ENCODE results near the gene TYRO3. TPM values are rescaled to one million over a fixed set of nuclear protein-coding genes. Genes with fewer than 3 reads are reported as not detected.

TYRO3 gene
- polyA plus RNA-seq: 10 to 100 TPM; 13.2 to 76.9 (median 17.5) TPM

GRCh38 chr15:41558400-41559238 is at the start of gene TYRO3:
TYRO3 (plus strand) TSS chr15:41559212; CDS start chr15:41559258, 46 bp downstream.
- 1 to 3% (median 1%) methylated on average over 32 to 81 of the region's 81 CpGs for WGBS, 3 donors

GRCh38 chr15:41510728-41511127 is 48.3 kb upstream of the TYRO3 start:
- WGBS, 3 donors: 79 to 86% (median 84%) methylated on average over 7 of the region's 7 CpGs
- H3K27ac ChIP-seq (ENCODE audit: low read depth, low read length): no peak overlapping the region

More at GRCh38 chr15:41558400-41559238, at the start of gene TYRO3:
- H3K27ac ChIP-seq (ENCODE audit: low read depth, low read length): no peak within 1 kb of the TSS

- WGBS, 3 donors: 3 to 14% (median 11%) methylated on average over 40 to 56 of the region's 56 CpGs
- no peak overlapping the region for H3K27ac ChIP-seq (ENCODE audit: low read depth, low read length)
These were observed 47.6 kb upstream of the TYRO3 start for GRCh38 chr15:41511331-41511898.

- WGBS, 3 donors: 1 to 3% (median 2%) methylated on average over 33 to 49 of the region's 49 CpGs
- H3K27ac ChIP-seq (ENCODE audit: low read depth, low read length): no peak overlapping the region
These were observed 47.1 kb upstream of the TYRO3 start for GRCh38 chr15:41511899-41512369.

- no peak overlapping the region for H3K27ac ChIP-seq (ENCODE audit: low read depth, low read length)
- 6 to 8% (median 7%) methylated on average over 33 of the region's 33 CpGs for WGBS, 3 donors
These were observed 46.5 kb upstream of the TYRO3 start for GRCh38 chr15:41512512-41512939.

GRCh38 chr15:41512940-41513505 is 46.0 kb upstream of the TYRO3 start:
- no peak overlapping the region for H3K27ac ChIP-seq (ENCODE audit: low read depth, low read length)
- 1 to 5% (median 2%) methylated on average over 39 to 40 of the region's 40 CpGs for WGBS, 3 donors

- 8 to 30% (median 8%) methylated on average over 33 of the region's 33 CpGs for WGBS, 3 donors
- H3K27ac ChIP-seq (ENCODE audit: low read depth, low read length): no peak within 1 kb of the TSS
These were observed 45.3 kb upstream of the TYRO3 start, which contains the start of gene LTK for GRCh38 chr15:41513506-41514227. LTK (minus strand) TSS chr15:41513827; CDS start chr15:41513709, 118 bp downstream.

GRCh38 chr15:41517895-41518449 is 41.0 kb upstream of the TYRO3 start:
- WGBS, 3 donors: 94 to 96% (median 96%) methylated on average over 8 of the region's 8 CpGs
- H3K27ac ChIP-seq (ENCODE audit: low read depth, low read length): no peak overlapping the region

GRCh38 chr15:41520636-41521035 is 38.4 kb upstream of the TYRO3 start:
- 94 to 96% (median 95%) methylated on average over 13 to 17 of the region's 17 CpGs for WGBS, 3 donors
- H3K27ac ChIP-seq (ENCODE audit: low read depth, low read length): no peak overlapping the region

- no peak overlapping the region for H3K27ac ChIP-seq (ENCODE audit: low read depth, low read length)
- WGBS, 3 donors: 76 to 87% (median 86%) methylated on average over 9 of the region's 9 CpGs
These were observed 37.4 kb upstream of the TYRO3 start for GRCh38 chr15:41521614-41522013.

- WGBS, 3 donors: 85 to 98% (median 90%) methylated on average over 5 of the region's 5 CpGs
- no peak overlapping the region for H3K27ac ChIP-seq (ENCODE audit: low read depth, low read length)
These were observed 35.9 kb upstream of the TYRO3 start for GRCh38 chr15:41523097-41523496.

GRCh38 chr15:41530363-41530956 is 28.6 kb upstream of the TYRO3 start:
- 65 to 91% (median 71%) methylated on average over 6 of the region's 6 CpGs for WGBS, 3 donors
- H3K27ac ChIP-seq (ENCODE audit: low read depth, low read length): no peak overlapping the region

- WGBS, 3 donors: 77 to 94% (median 86%) methylated on average over 1 of the region's 1 CpG
- H3K27ac ChIP-seq (ENCODE audit: low read depth, low read length): no peak overlapping the region
These were observed 23.5 kb upstream of the TYRO3 start for GRCh38 chr15:41535544-41535943.

GRCh38 chr15:41536866-41537265 is 22.1 kb upstream of the TYRO3 start:
- 89 to 92% (median 90%) methylated on average over 11 of the region's 11 CpGs for WGBS, 3 donors
- no peak overlapping the region for H3K27ac ChIP-seq (ENCODE audit: low read depth, low read length)

GRCh38 chr15:41543521-41543870 is 15.5 kb upstream of the TYRO3 start:
- H3K27ac ChIP-seq (ENCODE audit: low read depth, low read length): no peak overlapping the region
- WGBS, 3 donors: 4 to 10% (median 8%) methylated on average over 8 of the region's 8 CpGs

- 50 to 73% (median 66%) methylated on average over 13 to 15 of the region's 15 CpGs for WGBS, 3 donors
- no peak overlapping the region for H3K27ac ChIP-seq (ENCODE audit: low read depth, low read length)
These were observed 14.4 kb upstream of the TYRO3 start for GRCh38 chr15:41544650-41545015.

- 83 to 97% (median 92%) methylated on average over 3 of the region's 3 CpGs for WGBS, 3 donors
- H3K27ac ChIP-seq (ENCODE audit: low read depth, low read length): no peak overlapping the region
These were observed 13.8 kb upstream of the TYRO3 start for GRCh38 chr15:41545218-41545617.

Measured in adipose tissue (tissue), 3 donors.